ENCODE results near the gene JARID2. TPM values are rescaled to one million over a fixed set of nuclear protein-coding genes. Genes with fewer than 3 reads are reported as not detected.

The JARID2 gene
- polyA plus RNA-seq, 1 donor, result 13.3 TPM

DNA sequence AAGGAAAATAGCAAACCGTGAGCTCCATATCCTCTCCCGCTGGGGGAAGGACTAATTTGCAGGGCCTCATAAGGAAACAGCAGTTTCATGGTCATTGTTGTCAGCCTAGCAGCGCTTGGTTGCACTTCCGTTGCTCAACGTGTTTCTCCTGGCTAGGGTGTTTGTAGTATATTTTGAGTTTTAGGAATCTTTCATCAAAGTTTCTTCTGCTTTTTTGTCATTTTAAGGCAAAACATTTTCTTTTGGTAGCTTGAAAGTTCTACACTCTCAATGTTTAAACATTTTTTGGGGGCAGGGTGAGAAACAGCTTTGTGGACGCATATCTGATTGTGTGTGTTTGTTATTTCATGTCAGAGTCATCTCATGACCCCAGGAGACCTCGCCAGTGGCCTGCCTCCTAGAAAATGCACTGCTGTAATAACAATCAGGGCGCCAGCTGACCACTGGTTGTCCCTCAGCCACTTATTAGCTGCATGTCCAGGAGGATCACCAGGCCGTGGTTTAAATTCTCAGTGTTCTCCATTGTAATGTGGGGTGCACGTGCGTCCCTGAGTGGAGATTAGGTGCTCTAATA lies 20.6 kb downstream of the JARID2 start:
- DNase-seq, result no peak
- no peaks in the 10 kb centered on the region for H3K9me3 ChIP-seq (ENCODE audit: control insufficient read depth, low read depth, low read length)
- H3K4me3 ChIP-seq (ENCODE audit: low read length), result no peak overlapping the region
- no CpG with 5 or more reads among the region's 11 CpGs for WGBS (ENCODE audit: insufficient coverage, low lambda C conversion rate)
- no peak overlapping the region for H3K27ac ChIP-seq (ENCODE audit: low read length)
- H3K4me1 ChIP-seq (ENCODE audit: control insufficient read depth, insufficient read depth, low read length), result peaks cover 12% of the 10 kb centered on the region
- H3K36me3 ChIP-seq (ENCODE audit: control insufficient read depth, insufficient read depth, low read length), result no peaks in the 10 kb centered on the region
- H3K27me3 ChIP-seq (ENCODE audit: control insufficient read depth, insufficient read depth, low read length), result no peaks in the 10 kb centered on the region

DNA sequence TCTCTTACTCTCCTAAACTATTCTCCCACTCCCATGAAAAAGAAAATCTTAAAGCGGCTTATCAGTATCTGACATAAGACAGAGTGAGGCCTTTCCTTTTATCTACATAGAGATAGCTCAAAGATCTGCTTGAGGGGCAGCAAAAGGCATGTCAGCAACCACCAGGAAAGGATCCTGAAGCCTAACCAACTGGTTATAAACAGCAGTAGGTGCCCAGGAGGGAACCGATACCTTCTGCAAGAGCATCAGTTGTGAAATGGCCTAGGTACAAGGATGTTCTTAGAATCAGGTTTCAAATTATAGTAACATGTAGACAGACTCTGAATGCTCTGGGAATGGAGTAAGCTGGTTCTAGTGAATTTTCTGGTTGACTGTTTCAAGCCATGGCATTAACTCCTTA lies 21.4 kb downstream of the JARID2 start:
- no CpG with 5 or more reads among the region's 2 CpGs for WGBS (ENCODE audit: insufficient coverage, low lambda C conversion rate)
- Histone ChIP-seq H3K9me3 (ENCODE audit: control insufficient read depth, low read depth, low read length) (no peaks in the 10 kb centered on the region), H3K36me3 (ENCODE audit: control insufficient read depth, insufficient read depth, low read length) (no peaks in the 10 kb centered on the region), H3K4me3 (ENCODE audit: low read length) (no peak overlapping the region), H3K27ac (ENCODE audit: low read length) (no peak overlapping the region), H3K27me3 (ENCODE audit: control insufficient read depth, insufficient read depth, low read length) (no peaks in the 10 kb centered on the region), H3K4me1 (ENCODE audit: control insufficient read depth, insufficient read depth, low read length) (peaks cover 12% of the 10 kb centered on the region)
- no peak for DNase-seq

DNA sequence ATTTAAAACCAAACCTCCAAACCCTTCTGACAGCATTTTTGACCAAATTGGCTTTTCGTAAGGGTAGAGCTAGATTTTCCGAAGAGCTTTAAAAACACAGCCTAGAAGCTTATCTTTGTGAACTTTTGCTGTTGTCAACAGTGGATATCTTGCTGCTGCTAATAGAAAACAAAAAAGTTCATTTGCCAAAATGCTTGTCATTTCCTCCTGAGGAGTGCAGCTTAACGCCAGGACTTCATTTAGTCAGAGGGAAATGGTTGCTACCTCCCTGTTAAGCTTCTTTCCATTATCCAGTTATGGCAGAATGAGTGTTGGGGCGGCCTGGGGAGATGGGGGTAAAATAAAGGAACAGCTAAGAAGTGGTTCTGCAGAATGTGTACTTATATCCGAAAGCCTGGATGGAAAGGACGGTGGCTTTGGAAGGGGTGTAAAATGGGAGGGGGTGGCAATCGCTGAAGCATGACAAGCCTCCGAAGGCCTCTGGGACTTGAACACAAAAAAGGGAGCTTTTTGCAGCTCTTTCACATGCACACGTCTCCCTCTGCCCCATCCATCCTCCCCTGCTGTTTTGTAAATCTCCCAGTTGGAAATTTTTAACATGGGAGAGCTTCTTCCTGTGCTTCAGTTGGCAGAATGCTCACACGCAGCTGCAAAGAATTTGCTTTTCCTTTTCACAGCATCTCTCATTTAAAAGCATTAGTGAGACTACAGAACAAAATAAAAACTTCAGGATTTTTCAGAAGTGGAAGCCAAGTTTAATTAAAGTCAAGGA lies 22.5 kb downstream of the JARID2 start:
- WGBS (ENCODE audit: insufficient coverage, low lambda C conversion rate), result no CpG with 5 or more reads among the region's 10 CpGs
- Histone ChIP-seq H3K36me3 (ENCODE audit: control insufficient read depth, insufficient read depth, low read length) (no peaks in the 10 kb centered on the region), H3K27me3 (ENCODE audit: control insufficient read depth, insufficient read depth, low read length) (no peaks in the 10 kb centered on the region), H3K27ac (ENCODE audit: low read length) (no peak overlapping the region), H3K4me3 (ENCODE audit: low read length) (no peak overlapping the region), H3K4me1 (ENCODE audit: control insufficient read depth, insufficient read depth, low read length) (peaks cover 12% of the 10 kb centered on the region), H3K9me3 (ENCODE audit: control insufficient read depth, low read depth, low read length) (no peaks in the 10 kb centered on the region)
- DNase-seq, result no peak

DNA sequence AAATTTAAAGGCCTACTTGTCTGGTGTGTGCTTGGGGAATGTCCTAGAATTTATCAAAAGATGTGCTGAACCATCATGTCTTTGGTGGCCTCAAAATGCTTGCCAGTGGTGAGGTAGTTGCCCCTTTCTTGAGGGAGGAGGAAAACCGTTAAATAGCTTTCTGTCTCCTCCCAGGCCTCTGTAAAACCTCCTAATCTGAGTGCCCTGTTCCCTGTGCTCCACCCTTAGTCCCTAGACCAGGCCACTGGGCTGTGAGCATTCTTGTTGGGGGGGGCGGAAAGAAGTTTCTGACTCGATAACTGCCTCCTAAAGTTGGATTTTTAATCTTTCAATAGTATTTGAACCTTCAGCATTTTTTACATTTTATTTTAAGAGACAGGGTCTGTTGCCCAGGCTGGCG lies 23.1 kb downstream of the JARID2 start:
- Histone ChIP-seq H3K27ac (ENCODE audit: low read length) (no peak overlapping the region), H3K36me3 (ENCODE audit: control insufficient read depth, insufficient read depth, low read length) (no peaks in the 10 kb centered on the region), H3K4me3 (ENCODE audit: low read length) (no peak overlapping the region), H3K9me3 (ENCODE audit: control insufficient read depth, low read depth, low read length) (no peaks in the 10 kb centered on the region), H3K27me3 (ENCODE audit: control insufficient read depth, insufficient read depth, low read length) (no peaks in the 10 kb centered on the region), H3K4me1 (ENCODE audit: control insufficient read depth, insufficient read depth, low read length) (peaks cover 12% of the 10 kb centered on the region)
- no CpG with 5 or more reads among the region's 4 CpGs for WGBS (ENCODE audit: insufficient coverage, low lambda C conversion rate)
- no peak for DNase-seq

DNA sequence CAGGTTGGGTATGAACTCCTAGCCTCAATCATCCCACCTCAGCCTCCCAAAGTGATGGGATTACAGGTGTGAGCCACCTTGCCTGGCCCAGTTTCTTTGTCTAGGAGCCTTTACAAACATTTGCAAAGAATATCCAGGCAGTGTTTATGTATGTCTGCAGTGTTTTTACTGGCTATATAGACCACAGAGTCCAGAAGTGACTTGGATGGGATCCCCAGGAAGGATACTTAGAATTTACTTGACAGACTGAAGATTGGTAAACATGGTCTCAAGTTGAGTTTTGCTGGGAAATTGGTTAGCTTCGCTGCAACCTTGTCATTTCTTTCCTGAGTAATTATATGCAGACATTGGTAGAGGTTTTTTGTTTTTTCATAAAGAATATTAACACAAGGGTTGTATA lies 23.8 kb downstream of the JARID2 start:
- Histone ChIP-seq H3K36me3 (ENCODE audit: control insufficient read depth, insufficient read depth, low read length) (no peaks in the 10 kb centered on the region), H3K4me3 (ENCODE audit: low read length) (no peak overlapping the region), H3K27ac (ENCODE audit: low read length) (no peak overlapping the region), H3K9me3 (ENCODE audit: control insufficient read depth, low read depth, low read length) (no peaks in the 10 kb centered on the region), H3K4me1 (ENCODE audit: control insufficient read depth, insufficient read depth, low read length) (peaks cover 12% of the 10 kb centered on the region), H3K27me3 (ENCODE audit: control insufficient read depth, insufficient read depth, low read length) (no peaks in the 10 kb centered on the region)
- no CpG with 5 or more reads among the region's 1 CpG for WGBS (ENCODE audit: insufficient coverage, low lambda C conversion rate)
- no peak for DNase-seq

DNA sequence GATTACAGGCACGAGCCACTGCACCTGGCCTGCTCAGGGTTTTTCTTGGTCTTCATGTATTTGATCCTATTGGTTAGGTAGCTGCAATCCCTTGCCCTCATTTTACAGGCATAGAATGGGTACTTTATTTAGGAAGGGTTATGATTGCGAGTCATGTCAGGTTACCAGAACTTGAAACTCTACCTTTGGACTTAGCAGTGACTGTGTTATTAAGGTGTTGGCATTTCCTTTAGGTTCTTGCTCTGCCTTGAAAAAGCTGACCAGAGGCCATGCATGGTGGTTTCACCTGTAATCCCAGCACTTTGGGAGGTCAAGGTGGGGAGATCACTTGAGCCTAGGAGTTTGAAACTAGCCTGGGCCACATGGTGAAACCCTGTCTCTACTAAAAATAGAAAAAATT lies 24.5 kb downstream of the JARID2 start:
- peaks cover 12% of the 10 kb centered on the region for H3K4me1 ChIP-seq (ENCODE audit: control insufficient read depth, insufficient read depth, low read length)

DNA sequence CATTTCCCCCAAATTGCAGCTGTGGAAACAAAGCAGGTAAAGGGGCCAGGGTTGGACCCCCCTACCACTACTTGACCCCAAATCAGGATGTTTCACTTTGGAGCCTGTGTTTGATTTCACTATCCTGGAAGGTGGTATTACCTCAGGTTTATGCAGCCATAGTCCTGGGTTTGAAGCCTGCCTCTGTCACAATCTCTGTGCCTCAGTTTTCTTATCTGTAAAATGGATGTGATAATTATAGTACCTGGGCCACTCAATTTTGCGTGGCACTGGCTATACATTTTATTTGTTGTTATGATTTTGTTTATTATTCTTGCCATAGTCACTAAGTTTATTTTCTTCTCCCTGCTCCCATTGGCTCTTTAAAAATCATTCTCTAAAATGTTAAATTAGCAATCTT lies 26.7 kb downstream of the JARID2 start:
- Histone ChIP-seq H3K36me3 (ENCODE audit: control insufficient read depth, insufficient read depth, low read length) (no peaks in the 10 kb centered on the region), H3K27me3 (ENCODE audit: control insufficient read depth, insufficient read depth, low read length) (no peaks in the 10 kb centered on the region), H3K27ac (ENCODE audit: low read length) (no peak overlapping the region), H3K9me3 (ENCODE audit: control insufficient read depth, low read depth, low read length) (no peaks in the 10 kb centered on the region), H3K4me1 (ENCODE audit: control insufficient read depth, insufficient read depth, low read length) (no peaks in the 10 kb centered on the region), H3K4me3 (ENCODE audit: low read length) (no peak overlapping the region)
- 100% methylated on average over 1 of the region's 1 CpG for WGBS (ENCODE audit: insufficient coverage, low lambda C conversion rate)
- no peak for DNase-seq

More for the DNA sequence above, 24.5 kb downstream of the JARID2 start:
- H3K36me3 ChIP-seq (ENCODE audit: control insufficient read depth, insufficient read depth, low read length), result no peaks in the 10 kb centered on the region
- no CpG with 5 or more reads among the region's 2 CpGs for WGBS (ENCODE audit: insufficient coverage, low lambda C conversion rate)
- no peak overlapping the region for H3K4me3 ChIP-seq (ENCODE audit: low read length)
- no peak overlapping the region for H3K27ac ChIP-seq (ENCODE audit: low read length)
- no peaks in the 10 kb centered on the region for H3K9me3 ChIP-seq (ENCODE audit: control insufficient read depth, low read depth, low read length)
- H3K27me3 ChIP-seq (ENCODE audit: control insufficient read depth, insufficient read depth, low read length), result no peaks in the 10 kb centered on the region
- no peak for DNase-seq

DNA sequence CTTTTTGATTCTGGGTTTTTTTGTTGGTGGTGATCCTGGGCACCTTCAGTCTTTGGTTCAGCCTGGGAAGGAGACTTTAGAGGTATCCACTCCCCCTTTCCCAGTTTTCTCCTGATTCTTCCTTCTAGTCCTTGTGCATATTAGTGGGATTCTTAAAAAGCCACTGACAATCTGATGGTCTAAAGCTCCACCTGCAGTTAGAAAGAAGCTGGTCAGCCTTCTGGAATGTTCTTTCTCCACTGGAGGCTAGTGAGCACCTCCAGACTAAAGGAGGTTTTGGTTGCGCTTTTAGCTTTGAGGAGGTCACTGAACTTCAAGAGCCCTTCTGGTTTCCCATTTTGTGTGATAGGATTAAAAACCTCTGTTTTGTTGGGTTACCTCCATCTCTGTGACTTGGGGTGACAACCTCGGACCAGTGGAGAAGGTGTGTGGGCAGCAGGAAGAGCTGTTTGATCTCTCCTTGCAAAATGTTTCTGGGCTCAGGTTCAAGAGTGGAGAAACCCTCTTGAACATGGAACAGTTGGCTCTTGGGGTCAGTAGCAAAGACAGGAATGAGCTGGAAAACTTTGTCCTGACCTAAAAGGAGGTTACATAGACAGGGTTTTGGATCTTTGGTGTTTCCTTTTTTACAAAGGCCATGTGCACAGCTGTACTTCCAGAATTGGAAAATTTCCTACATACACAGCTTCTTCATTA lies 29.0 kb downstream of the JARID2 start:
- H3K36me3 ChIP-seq (ENCODE audit: control insufficient read depth, insufficient read depth, low read length), result no peaks in the 10 kb centered on the region
- H3K9me3 ChIP-seq (ENCODE audit: control insufficient read depth, low read depth, low read length), result no peaks in the 10 kb centered on the region
- no peak for DNase-seq
- H3K27me3 ChIP-seq (ENCODE audit: control insufficient read depth, insufficient read depth, low read length), result no peaks in the 10 kb centered on the region
- no peak overlapping the region for H3K27ac ChIP-seq (ENCODE audit: low read length)
- WGBS (ENCODE audit: insufficient coverage, low lambda C conversion rate), result no CpG with 5 or more reads among the region's 2 CpGs
- H3K4me3 ChIP-seq (ENCODE audit: low read length), result no peak overlapping the region
- H3K4me1 ChIP-seq (ENCODE audit: control insufficient read depth, insufficient read depth, low read length), result peaks cover 12% of the 10 kb centered on the region

DNA sequence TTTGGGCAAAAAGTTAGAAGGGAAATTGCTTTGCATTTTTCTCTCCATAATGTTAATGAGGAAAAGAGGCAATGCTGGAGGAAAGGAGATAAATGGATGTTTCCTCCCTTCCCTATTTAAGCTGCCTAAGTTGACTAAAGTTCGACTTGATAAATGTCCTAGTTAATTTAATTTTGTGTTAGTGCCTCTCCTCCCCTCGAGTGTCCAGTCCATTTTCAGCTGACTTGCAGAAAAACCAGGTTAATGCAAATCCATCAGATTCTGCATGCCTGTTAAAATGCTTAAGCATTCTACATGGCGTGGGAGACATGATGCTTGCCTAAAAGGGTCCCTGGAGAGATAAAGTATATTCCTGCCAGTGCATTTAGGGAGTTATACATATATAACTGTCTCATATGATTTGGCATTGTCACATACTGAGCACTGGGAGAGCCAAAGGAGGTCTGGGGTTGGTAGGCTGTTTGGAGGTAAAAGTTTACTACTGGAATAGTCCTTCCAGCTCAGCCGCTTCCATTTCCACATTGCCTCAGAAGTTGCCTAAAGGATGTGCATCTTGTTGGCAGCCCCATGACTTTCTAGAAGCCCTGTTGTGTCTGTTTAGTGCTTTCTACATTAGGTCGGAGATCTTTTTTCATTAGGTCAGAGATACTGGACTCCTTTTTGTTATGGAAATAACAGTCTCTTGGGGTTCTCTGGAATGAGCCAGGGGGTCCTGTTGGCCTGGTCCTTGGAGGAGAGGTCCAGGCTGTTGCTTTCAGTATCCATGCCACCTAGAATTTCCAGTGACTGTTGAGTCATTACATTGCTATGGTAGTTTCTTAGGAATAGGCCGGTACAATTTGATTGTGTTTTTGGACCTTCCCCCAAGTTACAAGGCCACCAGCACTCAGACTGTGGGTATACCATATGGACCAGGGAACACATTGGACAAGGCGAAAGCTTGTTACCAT lies 30.4 kb downstream of the JARID2 start:
- Histone ChIP-seq H3K36me3 (ENCODE audit: control insufficient read depth, insufficient read depth, low read length) (no peaks in the 10 kb centered on the region), H3K9me3 (ENCODE audit: control insufficient read depth, low read depth, low read length) (no peaks in the 10 kb centered on the region), H3K27me3 (ENCODE audit: control insufficient read depth, insufficient read depth, low read length) (no peaks in the 10 kb centered on the region), H3K4me1 (ENCODE audit: control insufficient read depth, insufficient read depth, low read length) (peaks cover 17% of the 10 kb centered on the region), H3K4me3 (ENCODE audit: low read length) (no peak overlapping the region), H3K27ac (ENCODE audit: low read length) (no peak overlapping the region)
- WGBS (ENCODE audit: insufficient coverage, low lambda C conversion rate), result no CpG with 5 or more reads among the region's 7 CpGs
- DNase-seq, result no peak
